Measurements from ENCODE around the gene PHC3. TPM values are rescaled to one million over a fixed set of nuclear protein-coding genes. Genes with fewer than 3 reads are reported as not detected.

Gene PHC3
- total and polyA plus RNA-seq, 2 of the 13 experiments (the other 11 are each of a cell fraction or from before 2014, with no cell fraction given): 24.1 to 49.0 TPM

DNA sequence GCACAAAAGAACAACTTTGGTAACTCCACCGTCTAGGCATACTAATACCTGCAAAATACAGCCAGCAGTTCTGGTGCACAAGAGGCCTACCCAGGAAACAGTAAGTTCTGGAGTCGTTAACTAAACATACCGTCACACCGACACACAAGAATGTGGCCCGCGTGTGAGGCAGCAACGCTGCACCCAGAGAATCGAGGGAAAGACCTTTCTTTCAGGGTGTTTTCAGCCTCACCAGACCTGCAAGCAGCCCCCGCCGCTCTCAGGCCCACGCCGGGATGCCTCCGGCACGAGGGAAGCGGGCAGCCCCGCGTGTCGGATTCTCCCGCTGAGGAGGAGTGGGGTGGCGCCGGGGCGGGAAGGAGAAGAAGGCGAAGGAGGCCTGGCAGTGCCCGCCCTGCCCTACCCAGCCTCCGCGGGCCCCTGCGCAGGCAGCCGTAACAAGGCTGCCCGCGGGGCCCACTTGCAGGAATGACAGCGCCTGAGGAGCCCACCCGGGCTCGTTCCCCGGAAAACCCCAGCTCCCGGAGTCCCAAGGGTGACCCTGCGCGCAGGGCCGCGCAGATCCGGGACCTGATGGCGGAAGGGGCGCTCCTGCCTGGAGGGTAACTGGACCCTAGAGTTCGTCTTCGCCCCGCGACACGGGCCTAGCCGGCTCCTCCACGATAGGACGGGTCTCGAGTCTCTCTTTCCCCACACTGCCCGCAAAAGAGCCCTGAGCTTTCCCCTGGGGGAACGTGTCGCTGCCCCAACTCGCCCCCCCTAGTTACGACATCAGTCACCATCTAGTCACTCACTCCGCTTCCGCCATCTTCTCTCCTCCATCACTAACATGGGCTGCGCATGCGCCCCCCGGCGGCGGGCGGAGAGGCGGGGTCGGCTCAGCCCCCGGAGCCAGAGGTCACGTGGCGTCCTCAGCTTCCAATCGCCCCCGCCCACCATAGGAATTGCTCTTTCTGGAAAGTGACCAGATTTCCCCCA is at the start of gene PHC3 (continued):
- TF ChIP-seq ARHGAP35 (CRISPR knock-in tag; IDR thresholded peaks at IDR 0.05; ENCODE audit: borderline replicate concordance): peak; percentile 33; the same call in 1 of the 2 replicates
- TF ChIP-seq ZNF660 (CRISPR knock-in tag; IDR thresholded peaks at IDR 0.05; ENCODE audit: borderline replicate concordance, low read depth): no peak
- peak; percentile 77; the same call in 1 of the 2 replicates for TF ChIP-seq ZNF691 (CRISPR knock-in tag; IDR thresholded peaks at IDR 0.05; ENCODE audit: borderline replicate concordance, low read depth)
- TF ChIP-seq NFKB2 (CRISPR knock-in tag; IDR thresholded peaks at IDR 0.05; ENCODE audit: borderline replicate concordance): peak; percentile 80; the same call in 1 of the 2 replicates
- TF ChIP-seq THAP8 (CRISPR knock-in tag; IDR thresholded peaks at IDR 0.05; ENCODE audit: borderline replicate concordance): peak; percentile 76; the same call in 1 of the 2 replicates
- TF ChIP-seq ZMYM4 (CRISPR knock-in tag; IDR thresholded peaks at IDR 0.05): peak; percentile 82
- peak; percentile 55 for TF ChIP-seq ZNF770 (CRISPR knock-in tag; IDR thresholded peaks at IDR 0.05)
- TF ChIP-seq ARID4A (CRISPR knock-in tag; IDR thresholded peaks at IDR 0.05; ENCODE audit: borderline replicate concordance): peak; percentile 85
- TF ChIP-seq XBP1 (CRISPR knock-in tag; IDR thresholded peaks at IDR 0.05): no peak
- TF ChIP-seq ZNF326 (CRISPR knock-in tag; IDR thresholded peaks at IDR 0.05; ENCODE audit: borderline replicate concordance): no peak
- TF ChIP-seq SMC3 (IDR thresholded peaks at IDR 0.05; ENCODE audit: low read length): no peak
- no peak for TF ChIP-seq REL (CRISPR knock-in tag; conservative IDR thresholded peaks at IDR 0.05)
- no peak for TF ChIP-seq NR3C1 (CRISPR knock-in tag; IDR thresholded peaks at IDR 0.05)
- TF ChIP-seq, protein P1, sequence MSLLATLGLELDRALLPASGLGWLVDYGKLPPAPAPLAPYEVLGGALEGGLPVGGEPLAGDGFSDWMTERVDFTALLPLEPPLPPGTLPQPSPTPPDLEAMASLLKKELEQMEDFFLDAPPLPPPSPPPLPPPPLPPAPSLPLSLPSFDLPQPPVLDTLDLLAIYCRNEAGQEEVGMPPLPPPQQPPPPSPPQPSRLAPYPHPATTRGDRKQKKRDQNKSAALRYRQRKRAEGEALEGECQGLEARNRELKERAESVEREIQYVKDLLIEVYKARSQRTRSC (CRISPR knock-in tag; IDR thresholded peaks at IDR 0.05; ENCODE audit: low read depth): 0 out of 2 replicates have a peak, but pooled peaks have one; percentile 47
- TF ChIP-seq SIN3A (IDR thresholded peaks at IDR 0.05; ENCODE audit: borderline replicate concordance, low read depth, low read length): peak; percentile 60; the same call in 1 of the 2 replicates
- peak; percentile 86 for TF ChIP-seq HOXA3 (CRISPR knock-in tag; IDR thresholded peaks at IDR 0.05)
